ENCODE results near the gene TFPI.

TFPI gene

GRCh38 chr2:187554011-187554703, at the start of gene TFPI:
TSS of gene TFPI (minus strand) at chr2:187554435. CDS start at chr2:187503768, 50,667 bp downstream.
- Histone ChIP-seq H3K27me3 (ENCODE audit: control insufficient read depth, insufficient read depth, low read length) (no peaks in the 10 kb centered on the region), H3K4me1 (ENCODE audit: control insufficient read depth, insufficient read depth, low read length) (no peaks in the 10 kb centered on the region; the same call in 1 of the 2 replicates), H3K9me3 (ENCODE audit: control insufficient read depth, insufficient read depth, low read depth, low read length) (peaks cover 6% of the 10 kb centered on the region; the same call in 1 of the 2 replicates), H3K27ac (ENCODE audit: low read depth, low read length) (no peak within 1 kb of the TSS), H3K4me3 (ENCODE audit: low read depth, low read length) (no peak within 1 kb of the TSS), H3K9ac (ENCODE audit: low read length) (no peak within 1 kb of the TSS), H3K36me3 (ENCODE audit: control insufficient read depth, insufficient read depth, low read length) (peaks cover 24% of the 10 kb centered on the region)

- no peaks in the 10 kb centered on the region for H3K36me3 ChIP-seq (ENCODE audit: control insufficient read depth, insufficient read depth, low read length)
- no peak overlapping the region for H3K27ac ChIP-seq (ENCODE audit: low read depth, low read length)
- no peak overlapping the region for H3K9ac ChIP-seq (ENCODE audit: low read length)
- peaks cover 9% of the 10 kb centered on the region; the same call in 1 of the 2 replicates for H3K4me1 ChIP-seq (ENCODE audit: control insufficient read depth, insufficient read depth, low read length)
- H3K9me3 ChIP-seq (ENCODE audit: control insufficient read depth, insufficient read depth, low read depth, low read length): peaks cover 8% of the 10 kb centered on the region
- H3K4me3 ChIP-seq (ENCODE audit: low read depth, low read length): no peak overlapping the region
- no peaks in the 10 kb centered on the region for H3K27me3 ChIP-seq (ENCODE audit: control insufficient read depth, insufficient read depth, low read length)
Observed at GRCh38 chr2:187594801-187595200, 40.6 kb upstream of the TFPI start.

- H3K36me3 ChIP-seq (ENCODE audit: control insufficient read depth, insufficient read depth, low read length): no peaks in the 10 kb centered on the region
- no peak overlapping the region for H3K9ac ChIP-seq (ENCODE audit: low read length)
- no peak overlapping the region for H3K27ac ChIP-seq (ENCODE audit: low read depth, low read length)
- H3K27me3 ChIP-seq (ENCODE audit: control insufficient read depth, insufficient read depth, low read length): no peaks in the 10 kb centered on the region
- H3K4me1 ChIP-seq (ENCODE audit: control insufficient read depth, insufficient read depth, low read length): peaks cover 9% of the 10 kb centered on the region; the same call in 1 of the 2 replicates
- no peak overlapping the region for H3K4me3 ChIP-seq (ENCODE audit: low read depth, low read length)
- peaks cover 8% of the 10 kb centered on the region for H3K9me3 ChIP-seq (ENCODE audit: control insufficient read depth, insufficient read depth, low read depth, low read length)
Observed at GRCh38 chr2:187593697-187594096, 39.5 kb upstream of the TFPI start.

GRCh38 chr2:187593098-187593497, 38.9 kb upstream of the TFPI start:
- Histone ChIP-seq H3K4me1 (ENCODE audit: control insufficient read depth, insufficient read depth, low read length) (peaks cover 9% of the 10 kb centered on the region; the same call in 1 of the 2 replicates), H3K36me3 (ENCODE audit: control insufficient read depth, insufficient read depth, low read length) (no peaks in the 10 kb centered on the region)

GRCh38 chr2:187590175-187590574, 35.9 kb upstream of the TFPI start:
- H3K4me1 ChIP-seq (ENCODE audit: control insufficient read depth, insufficient read depth, low read length): peaks cover 9% of the 10 kb centered on the region; the same call in 1 of the 2 replicates
- no peak overlapping the region for H3K4me3 ChIP-seq (ENCODE audit: low read depth, low read length)
- no peak overlapping the region for H3K9ac ChIP-seq (ENCODE audit: low read length)
- H3K27me3 ChIP-seq (ENCODE audit: control insufficient read depth, insufficient read depth, low read length): no peaks in the 10 kb centered on the region
- H3K36me3 ChIP-seq (ENCODE audit: control insufficient read depth, insufficient read depth, low read length): no peaks in the 10 kb centered on the region
- no peak overlapping the region for H3K27ac ChIP-seq (ENCODE audit: low read depth, low read length)
- peaks cover 8% of the 10 kb centered on the region for H3K9me3 ChIP-seq (ENCODE audit: control insufficient read depth, insufficient read depth, low read depth, low read length)

More at GRCh38 chr2:187593098-187593497, 38.9 kb upstream of the TFPI start:
- Histone ChIP-seq H3K9ac (ENCODE audit: low read length) (no peak overlapping the region), H3K4me3 (ENCODE audit: low read depth, low read length) (no peak overlapping the region), H3K27me3 (ENCODE audit: control insufficient read depth, insufficient read depth, low read length) (no peaks in the 10 kb centered on the region), H3K9me3 (ENCODE audit: control insufficient read depth, insufficient read depth, low read depth, low read length) (peaks cover 8% of the 10 kb centered on the region), H3K27ac (ENCODE audit: low read depth, low read length) (no peak overlapping the region)

GRCh38 chr2:187586011-187586641, 31.9 kb upstream of the TFPI start:
- no peak overlapping the region for H3K4me3 ChIP-seq (ENCODE audit: low read depth, low read length)
- no peak overlapping the region for H3K27ac ChIP-seq (ENCODE audit: low read depth, low read length)
- H3K9ac ChIP-seq (ENCODE audit: low read length): no peak overlapping the region
- H3K27me3 ChIP-seq (ENCODE audit: control insufficient read depth, insufficient read depth, low read length): no peaks in the 10 kb centered on the region
- H3K4me1 ChIP-seq (ENCODE audit: control insufficient read depth, insufficient read depth, low read length): no peaks in the 10 kb centered on the region; the same call in 1 of the 2 replicates
- peaks cover 3% of the 10 kb centered on the region for H3K9me3 ChIP-seq (ENCODE audit: control insufficient read depth, insufficient read depth, low read depth, low read length)
- no peaks in the 10 kb centered on the region for H3K36me3 ChIP-seq (ENCODE audit: control insufficient read depth, insufficient read depth, low read length)

GRCh38 chr2:187581125-187581896, 27.1 kb upstream of the TFPI start:
- H3K27me3 ChIP-seq (ENCODE audit: control insufficient read depth, insufficient read depth, low read length): no peaks in the 10 kb centered on the region

GRCh38 chr2:187580462-187581124, 26.4 kb upstream of the TFPI start:
- no peak overlapping the region for H3K4me3 ChIP-seq (ENCODE audit: low read depth, low read length)
- no peak overlapping the region for H3K27ac ChIP-seq (ENCODE audit: low read depth, low read length)
- no peak overlapping the region for H3K9ac ChIP-seq (ENCODE audit: low read length)

More at GRCh38 chr2:187581125-187581896, 27.1 kb upstream of the TFPI start:
- H3K36me3 ChIP-seq (ENCODE audit: control insufficient read depth, insufficient read depth, low read length): no peaks in the 10 kb centered on the region
- H3K4me3 ChIP-seq (ENCODE audit: low read depth, low read length): no peak overlapping the region
- H3K9ac ChIP-seq (ENCODE audit: low read length): no peak overlapping the region
- H3K9me3 ChIP-seq (ENCODE audit: control insufficient read depth, insufficient read depth, low read depth, low read length): no peaks in the 10 kb centered on the region
- no peak overlapping the region for H3K27ac ChIP-seq (ENCODE audit: low read depth, low read length)
- peaks cover 14% of the 10 kb centered on the region for H3K4me1 ChIP-seq (ENCODE audit: control insufficient read depth, insufficient read depth, low read length)

GRCh38 chr2:187577310-187577709, 23.1 kb upstream of the TFPI start:
- Histone ChIP-seq H3K9me3 (ENCODE audit: control insufficient read depth, insufficient read depth, low read depth, low read length) (peaks cover 7% of the 10 kb centered on the region), H3K9ac (ENCODE audit: low read length) (no peak overlapping the region), H3K36me3 (ENCODE audit: control insufficient read depth, insufficient read depth, low read length) (no peaks in the 10 kb centered on the region), H3K27me3 (ENCODE audit: control insufficient read depth, insufficient read depth, low read length) (no peaks in the 10 kb centered on the region), H3K27ac (ENCODE audit: low read depth, low read length) (no peak overlapping the region), H3K4me3 (ENCODE audit: low read depth, low read length) (no peak overlapping the region), H3K4me1 (ENCODE audit: control insufficient read depth, insufficient read depth, low read length) (peaks cover 27% of the 10 kb centered on the region)

More at GRCh38 chr2:187580462-187581124, 26.4 kb upstream of the TFPI start:
- Histone ChIP-seq H3K9me3 (ENCODE audit: control insufficient read depth, insufficient read depth, low read depth, low read length) (no peaks in the 10 kb centered on the region), H3K27me3 (ENCODE audit: control insufficient read depth, insufficient read depth, low read length) (no peaks in the 10 kb centered on the region), H3K4me1 (ENCODE audit: control insufficient read depth, insufficient read depth, low read length) (peaks cover 19% of the 10 kb centered on the region), H3K36me3 (ENCODE audit: control insufficient read depth, insufficient read depth, low read length) (no peaks in the 10 kb centered on the region)

GRCh38 chr2:187576906-187577305, 22.7 kb upstream of the TFPI start:
- H3K9ac ChIP-seq (ENCODE audit: low read length): no peak overlapping the region
- H3K27me3 ChIP-seq (ENCODE audit: control insufficient read depth, insufficient read depth, low read length): no peaks in the 10 kb centered on the region
- peaks cover 27% of the 10 kb centered on the region for H3K4me1 ChIP-seq (ENCODE audit: control insufficient read depth, insufficient read depth, low read length)
- H3K4me3 ChIP-seq (ENCODE audit: low read depth, low read length): no peak overlapping the region
- peaks cover 11% of the 10 kb centered on the region for H3K9me3 ChIP-seq (ENCODE audit: control insufficient read depth, insufficient read depth, low read depth, low read length)
- H3K36me3 ChIP-seq (ENCODE audit: control insufficient read depth, insufficient read depth, low read length): no peaks in the 10 kb centered on the region
- no peak overlapping the region for H3K27ac ChIP-seq (ENCODE audit: low read depth, low read length)
